Testis (tissue), 3 donors: Measurements from ENCODE around the gene TMA7. TPM values are rescaled to one million over a fixed set of nuclear protein-coding genes. Genes with fewer than 3 reads are reported as not detected.

ENCODE experiments used
- DNase-seq: peaks from one replicate; pipeline ENCODE4 v3.0.0-alpha.2; 2019
- H3K27ac ChIP-seq, 2 donors: fragments of 200-600 bp; sonication (generic); one replicate each; pipeline ENCODE4 v1.5.1; 2019
- H3K27me3 ChIP-seq: fragments of 200-600 bp; sonication (generic); one replicate; pipeline ENCODE4 v1.5.1; 2019
- H3K36me3 ChIP-seq: fragments of 200-600 bp; sonication (generic); one replicate; pipeline ENCODE4 v1.5.1; 2017; ENCODE audit warnings: low read depth; ENCODE audit errors: missing control alignments
- H3K4me1 ChIP-seq: fragments of 200-600 bp; sonication (generic); one replicate; pipeline ENCODE4 v1.5.1; 2019
- H3K4me3 ChIP-seq, 2 donors: fragments of 200-600 bp; sonication (generic); one replicate each; pipeline ENCODE4 v1.5.1; 2017 to 2019
- H3K9me3 ChIP-seq: fragments of 200-600 bp; sonication (generic); one replicate; pipeline ENCODE4 v1.5.1; 2017
- CTCF ChIP-seq, 3 experiments: fragments of 450-650 bp in 2 of 3; fragments of 200-600 bp in 1 of 3; sonication (generic) in 1 of 3; IDR thresholded peaks; one replicate each; pipeline ENCODE4 v1.5.1; 2016 to 2019; ENCODE audit warnings: antibody characterized with exemption in 3 of 3, mild to moderate bottlenecking in 2 of 3, moderate library complexity in 1 of 3
- POLR2A ChIP-seq: fragments of 450-650 bp; IDR thresholded peaks from one replicate; pipeline ENCODE4 v1.6.1; 2017; ENCODE audit warnings: antibody characterized with exemption, mild to moderate bottlenecking, moderate library complexity
- WGBS, 2 donors: methylation state at CpG; one replicate each; pipeline ENCODE4 v1.1.5; 2018; 5-methylcytosine and 5-hydroxymethylcytosine counted together
- intact Hi-C: fragments of 100-400 bp; cut with DNase I; formaldehyde crosslinking; loops from one replicate; pipeline ENCODE4 v1.15.1; 2023; ENCODE audit warnings: low total_unique reads
- polyA plus RNA-seq: library from polyadenylated mRNA; stranded (reverse); fragments of 350-450 nt; fragmentation: Illumina TruSeq; extraction: RNeasy Lipid Tissue Mini Kit (QIAGEN cat#74804); gene quantifications from one replicate; pipeline ENCODE4 v1.2.3, GENCODE V29; 2014; ENCODE audit warnings: low read depth, low replicate concordance; ENCODE audit not compliant: insufficient read depth
- total RNA-seq, 2 donors: library from RNA; depleted of rRNA; stranded (reverse); fragments of >200 nt; gene quantifications; one replicate each; pipeline ENCODE4 v1.2.3, GENCODE V29; 2016

Gene TMA7
- total and polyA plus RNA-seq, 3 donors from 2014 or later, result 380 to 425 (median 393) TPM

- no peak for TF ChIP-seq POLR2A
- TF ChIP-seq CTCF (IDR thresholded peaks at IDR 0.05), result no peak
- no peak for DNase-seq
- no peaks in the 10 kb centered on the region for H3K4me1 ChIP-seq
- no peak overlapping the region for H3K4me3 ChIP-seq
- H3K27me3 ChIP-seq, result no peaks in the 10 kb centered on the region
- intact Hi-C loops, result no loop called here
- no peak overlapping the region for H3K27ac ChIP-seq
- 68 to 91% methylated on average over 5 of the region's 5 CpGs for whole genome bisulfite sequencing, 2 donors
- no peaks in the 10 kb centered on the region for H3K36me3 ChIP-seq
- H3K9me3 ChIP-seq, result no peaks in the 10 kb centered on the region
Measured at GRCh38 chr3:48486952-48487351, 46.9 kb downstream of the TMA7 start.

- Histone ChIP-seq H3K27me3 (no peaks in the 10 kb centered on the region), H3K36me3 (no peaks in the 10 kb centered on the region), H3K4me1 (no peaks in the 10 kb centered on the region), H3K9me3 (no peaks in the 10 kb centered on the region), H3K27ac (no peak overlapping the region), H3K4me3 (peak overlapping the region in 1 of 2 donors; percentile 10)
- no peak for DNase-seq
- WGBS, 2 donors, result 62 to 70% methylated on average over 7 of the region's 7 CpGs
- TF ChIP-seq CTCF (IDR thresholded peaks at IDR 0.05) (no peak), POLR2A (no peak)
- intact Hi-C loops, result no loop called here
Measured at GRCh38 chr3:48492461-48493202, 52.6 kb downstream of the TMA7 start.

GRCh38 chr3:48493203-48493501 lies 53.1 kb downstream of the TMA7 start:
- WGBS, 2 donors, result 72 to 87% methylated on average over 3 of the region's 3 CpGs
- Histone ChIP-seq H3K4me1 (no peaks in the 10 kb centered on the region), H3K36me3 (no peaks in the 10 kb centered on the region), H3K4me3 (no peak overlapping the region), H3K27me3 (no peaks in the 10 kb centered on the region), H3K9me3 (no peaks in the 10 kb centered on the region), H3K27ac (no peak overlapping the region)
- TF ChIP-seq POLR2A, result no peak
- no peak for TF ChIP-seq CTCF (IDR thresholded peaks at IDR 0.05)
- DNase-seq, result no peak
- intact Hi-C loops, result no loop called here

Other genes starting within 250 kb of the TMA7 start
- gene CAMP, start 216.8 kb upstream of the TMA7 start, total RNA-seq, result 1 to 10 TPM; 1.4 to 1.7 TPM
- gene CAMP, start 216.8 kb upstream of the TMA7 start, polyA plus RNA-seq, result 2.8 TPM
- 10 to 100 TPM; 20.9 to 36.8 TPM for gene ZNF589, start 199.2 kb upstream of the TMA7 start, total RNA-seq
- gene ZNF589, start 199.2 kb upstream of the TMA7 start, polyA plus RNA-seq, result 16.0 TPM
- 10 to 100 TPM; 28.6 to 36.5 TPM for gene NME6, start 138.9 kb upstream of the TMA7 start, total RNA-seq
- 19.2 TPM for gene NME6, start 138.9 kb upstream of the TMA7 start, polyA plus RNA-seq
- gene SPINK8, start 106.6 kb upstream of the TMA7 start, total RNA-seq, result not detected
- gene SPINK8, start 106.6 kb upstream of the TMA7 start, polyA plus RNA-seq, result not detected
- 1 to 10 TPM in 1 of 2 donors, under 1 TPM in 1; 0.81 to 2.0 TPM for gene FBXW12, start 68.0 kb upstream of the TMA7 start, total RNA-seq
- 0.98 TPM for gene FBXW12, start 68.0 kb upstream of the TMA7 start, polyA plus RNA-seq
- gene PLXNB1, start 10.2 kb upstream of the TMA7 start, total RNA-seq, result 10 to 100 TPM; 70.2 to 79.2 TPM
- 41.5 TPM for gene PLXNB1, start 10.2 kb upstream of the TMA7 start, polyA plus RNA-seq
- 10 to 100 TPM; 11.7 to 16.0 TPM for gene CCDC51, start 138 bp upstream of the TMA7 start, total RNA-seq
- gene CCDC51, start 138 bp upstream of the TMA7 start, polyA plus RNA-seq, result 16.0 TPM
- gene ATRIP, start 6.5 kb downstream of the TMA7 start, total RNA-seq, result 10 to 100 TPM; 25.0 to 26.3 TPM
- 56.5 TPM for gene ATRIP, start 6.5 kb downstream of the TMA7 start, polyA plus RNA-seq
- gene SHISA5, start 63.9 kb downstream of the TMA7 start, total RNA-seq, result 100 to 1,000 TPM; 101 to 146 TPM
- 117 TPM for gene SHISA5, start 63.9 kb downstream of the TMA7 start, polyA plus RNA-seq
- gene PFKFB4, start 116.5 kb downstream of the TMA7 start, total RNA-seq, result 100 to 1,000 TPM; 134 to 136 TPM
- gene PFKFB4, start 116.5 kb downstream of the TMA7 start, polyA plus RNA-seq, result 57.3 TPM
- 1 to 10 TPM in 1 of 2 donors, under 1 TPM in 1; 0.87 to 1.2 TPM for gene UCN2, start 123.5 kb downstream of the TMA7 start, total RNA-seq
- 0.86 TPM for gene UCN2, start 123.5 kb downstream of the TMA7 start, polyA plus RNA-seq
- 10 to 100 TPM; 34.1 to 39.1 TPM for gene COL7A1, start 155.1 kb downstream of the TMA7 start, total RNA-seq
- gene COL7A1, start 155.1 kb downstream of the TMA7 start, polyA plus RNA-seq, result 19.9 TPM
- gene UQCRC1, start 169.4 kb downstream of the TMA7 start, total RNA-seq, result 100 to 1,000 TPM; 282 to 287 TPM
- 281 TPM for gene UQCRC1, start 169.4 kb downstream of the TMA7 start, polyA plus RNA-seq
- 10 to 100 TPM in 1 of 2 donors, 1 to 10 TPM in 1; 8.7 to 14.8 TPM for gene TMEM89, start 181.5 kb downstream of the TMA7 start, total RNA-seq
- 16.1 TPM for gene TMEM89, start 181.5 kb downstream of the TMA7 start, polyA plus RNA-seq
- 10 to 100 TPM; 24.6 to 32.9 TPM for gene SLC26A6, start 195.2 kb downstream of the TMA7 start, total RNA-seq
- 12.3 TPM for gene SLC26A6, start 195.2 kb downstream of the TMA7 start, polyA plus RNA-seq
- 10 to 100 TPM; 14.3 to 17.5 TPM for gene CELSR3, start 222.6 kb downstream of the TMA7 start, total RNA-seq
- gene CELSR3, start 222.6 kb downstream of the TMA7 start, polyA plus RNA-seq, result 13.5 TPM
- 10 to 100 TPM; 69.4 to 81.3 TPM for gene NCKIPSD, start 245.7 kb downstream of the TMA7 start, total RNA-seq
- 30.1 TPM for gene NCKIPSD, start 245.7 kb downstream of the TMA7 start, polyA plus RNA-seq